ENCODE measurements around the gene GDPD1. TPM values are rescaled to one million over a fixed set of nuclear protein-coding genes. Genes with fewer than 3 reads are reported as not detected.

Gene GDPD1
- total and polyA plus RNA-seq, 8 donors: 0.53 to 2.4 (median 1.2) TPM

GRCh38 chr17:59257101-59257500 lies 36.8 kb downstream of the GDPD1 start:
- H3K27ac ChIP-seq: no peak overlapping the region
- ATAC-seq (no peak), DNase-seq (no peak), FAIRE-seq (no peak)
- H3K9me3 ChIP-seq: no peaks in the 10 kb centered on the region
- no peaks in the 10 kb centered on the region for H3K36me3 ChIP-seq
- no peak overlapping the region for H3K4me3 ChIP-seq
- H3K27me3 ChIP-seq: no peaks in the 10 kb centered on the region
- TF ChIP-seq, protein P1, sequence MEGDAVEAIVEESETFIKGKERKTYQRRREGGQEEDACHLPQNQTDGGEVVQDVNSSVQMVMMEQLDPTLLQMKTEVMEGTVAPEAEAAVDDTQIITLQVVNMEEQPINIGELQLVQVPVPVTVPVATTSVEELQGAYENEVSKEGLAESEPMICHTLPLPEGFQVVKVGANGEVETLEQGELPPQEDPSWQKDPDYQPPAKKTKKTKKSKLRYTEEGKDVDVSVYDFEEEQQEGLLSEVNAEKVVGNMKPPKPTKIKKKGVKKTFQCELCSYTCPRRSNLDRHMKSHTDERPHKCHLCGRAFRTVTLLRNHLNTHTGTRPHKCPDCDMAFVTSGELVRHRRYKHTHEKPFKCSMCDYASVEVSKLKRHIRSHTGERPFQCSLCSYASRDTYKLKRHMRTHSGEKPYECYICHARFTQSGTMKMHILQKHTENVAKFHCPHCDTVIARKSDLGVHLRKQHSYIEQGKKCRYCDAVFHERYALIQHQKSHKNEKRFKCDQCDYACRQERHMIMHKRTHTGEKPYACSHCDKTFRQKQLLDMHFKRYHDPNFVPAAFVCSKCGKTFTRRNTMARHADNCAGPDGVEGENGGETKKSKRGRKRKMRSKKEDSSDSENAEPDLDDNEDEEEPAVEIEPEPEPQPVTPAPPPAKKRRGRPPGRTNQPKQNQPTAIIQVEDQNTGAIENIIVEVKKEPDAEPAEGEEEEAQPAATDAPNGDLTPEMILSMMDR (IDR thresholded peaks at IDR 0.05): no peak
- no peaks in the 10 kb centered on the region for H3K4me1 ChIP-seq
- intact Hi-C loops (cut with DNase I): no loop called here
- 46 to 61% methylated on average over 2 of the region's 2 CpGs for WGBS, 2 donors

- Histone ChIP-seq H3K36me3 (no peaks in the 10 kb centered on the region), H3K4me3 (no peak overlapping the region), H3K27me3 (no peaks in the 10 kb centered on the region), H3K4me1 (no peaks in the 10 kb centered on the region), H3K27ac (no peak overlapping the region), H3K9me3 (no peaks in the 10 kb centered on the region)
- DNase-seq: no peak
- FAIRE-seq: no peak
- 86 to 93% methylated on average over 2 of the region's 2 CpGs for WGBS, 2 donors
- intact Hi-C loops (cut with DNase I): no loop called here
- TF ChIP-seq, protein P1 (IDR thresholded peaks at IDR 0.05): no peak
- no peak for ATAC-seq
These were observed 40.4 kb downstream of the GDPD1 start for GRCh38 chr17:59260722-59261121.

- Histone ChIP-seq H3K27me3 (no peaks in the 10 kb centered on the region), H3K4me1 (no peaks in the 10 kb centered on the region), H3K9me3 (no peaks in the 10 kb centered on the region), H3K36me3 (no peaks in the 10 kb centered on the region), H3K4me3 (no peak overlapping the region), H3K27ac (no peak overlapping the region)
- no peak for DNase-seq
- TF ChIP-seq, protein P1 (IDR thresholded peaks at IDR 0.05): no peak
- WGBS, 2 donors: 81 to 86% methylated on average over 4 of the region's 4 CpGs
- ATAC-seq: no peak
- intact Hi-C loops (cut with DNase I): no loop called here
- FAIRE-seq: no peak
These were observed 46.4 kb downstream of the GDPD1 start for GRCh38 chr17:59266745-59267144.

- Histone ChIP-seq H3K4me3 (no peak overlapping the region), H3K9me3 (no peaks in the 10 kb centered on the region), H3K4me1 (no peaks in the 10 kb centered on the region), H3K27ac (no peak overlapping the region), H3K36me3 (no peaks in the 10 kb centered on the region), H3K27me3 (no peaks in the 10 kb centered on the region)
- TF ChIP-seq, protein P1 (IDR thresholded peaks at IDR 0.05): no peak
- DNase-seq (no peak), ATAC-seq (no peak), FAIRE-seq (no peak)
- intact Hi-C loops (cut with DNase I): no loop called here
- WGBS, 2 donors: 83 to 92% methylated on average over 5 of the region's 5 CpGs
These were observed 47.5 kb downstream of the GDPD1 start for GRCh38 chr17:59267776-59268175.

GRCh38 chr17:59275618-59276017 lies 55.3 kb downstream of the GDPD1 start:
- intact Hi-C loops (cut with DNase I): no loop called here
- no peaks in the 10 kb centered on the region for H3K27me3 ChIP-seq
- H3K36me3 ChIP-seq: no peaks in the 10 kb centered on the region
- TF ChIP-seq, protein P1 (IDR thresholded peaks at IDR 0.05): no peak
- ATAC-seq: no peak
- WGBS, 2 donors: 41 to 45% methylated on average over 1 of the region's 1 CpG
- DNase-seq: no peak
- no peak overlapping the region for H3K4me3 ChIP-seq
- FAIRE-seq: no peak
- H3K9me3 ChIP-seq: no peaks in the 10 kb centered on the region
- no peaks in the 10 kb centered on the region for H3K4me1 ChIP-seq
- H3K27ac ChIP-seq: peak overlapping the region in 1 of 4 donors; percentile 3
